HepG2 (cell line): ENCODE measurements around the gene DNAJA1. TPM values are rescaled to one million over a fixed set of nuclear protein-coding genes. Genes with fewer than 3 reads are reported as not detected.

Experiments
- ELK4 ChIP-seq: sonication (generic); formaldehyde crosslinking; IDR thresholded peaks from 2 replicates; pipeline ENCODE4 v1.9.0; 2021; ENCODE audit warnings: missing genetic modification reagents, borderline replicate concordance
- GTF2F1 ChIP-seq: fragments of 150-350 bp; IDR thresholded peaks from 2 replicates; pipeline ENCODE4 v1.6.1; 2014; ENCODE audit warnings: low read length
- JUND ChIP-seq: sonication (generic); formaldehyde crosslinking; IDR thresholded peaks from 2 replicates; pipeline ENCODE4 v1.8.0; 2022; ENCODE audit warnings: mild to moderate bottlenecking, missing genetic modification reagents
- KIAA2018 ChIP-seq: sonication (generic); formaldehyde crosslinking; IDR thresholded peaks from 2 replicates; pipeline ENCODE4 v1.5.0; 2020; ENCODE audit warnings: mild to moderate bottlenecking, missing genetic modification reagents, borderline replicate concordance
- PAX8 ChIP-seq: sonication (generic); formaldehyde crosslinking; IDR thresholded peaks from 2 replicates; pipeline ENCODE4 v1.8.0; 2022; ENCODE audit warnings: mild to moderate bottlenecking, missing genetic modification reagents, borderline replicate concordance
- PRDM15 ChIP-seq: sonication (generic); formaldehyde crosslinking; IDR thresholded peaks from 2 replicates; pipeline ENCODE4 v1.4.0; 2020; ENCODE audit warnings: missing genetic modification reagents
- TOPORS ChIP-seq: sonication (generic); formaldehyde crosslinking; IDR thresholded peaks from 2 replicates; pipeline ENCODE4 v1.8.0; 2023; ENCODE audit warnings: mild to moderate bottlenecking, missing genetic modification reagents
- ZNF30 ChIP-seq: sonication (generic); formaldehyde crosslinking; IDR thresholded peaks from 2 replicates; pipeline ENCODE4 v1.5.0; 2020; ENCODE audit warnings: mild to moderate bottlenecking, missing genetic modification reagents
- ZNF317 ChIP-seq: sonication (generic); formaldehyde crosslinking; IDR thresholded peaks from 2 replicates; pipeline ENCODE4 v1.5.0; 2020; ENCODE audit warnings: mild to moderate bottlenecking, missing genetic modification reagents
- ZNF607 ChIP-seq: sonication (generic); formaldehyde crosslinking; IDR thresholded peaks from 2 replicates; pipeline ENCODE4 v1.5.1; 2020; ENCODE audit warnings: missing genetic modification reagents, mild to moderate bottlenecking, borderline replicate concordance
- ZNF746 ChIP-seq: sonication (generic); formaldehyde crosslinking; IDR thresholded peaks from 2 replicates; pipeline ENCODE4 v1.8.0; 2022; ENCODE audit warnings: mild to moderate bottlenecking, missing genetic modification reagents
- ZSCAN25 ChIP-seq: sonication (generic); formaldehyde crosslinking; IDR thresholded peaks from 2 replicates; pipeline ENCODE4 v1.8.0; 2022; ENCODE audit warnings: mild to moderate bottlenecking, missing genetic modification reagents
- polyA plus RNA-seq, 8 experiments: library from polyadenylated mRNA; depleted of rRNA in 3 of 8; stranded (reverse) in 7 of 8; unstranded in 1 of 8; fragments of >200 nt; fragmentation: Illumina TruSeq in 4 of 8; extraction: Trizol in 4 of 8; gene quantifications; 2 replicates each; pipeline versions ENCODE4 v1.2.1 to v1.2.3, GENCODE V29; 2011 to 2016; ENCODE audit warnings: low read depth in 4 of 8, missing spikeins in 1 of 8, mixed read lengths in 1 of 8; ENCODE audit not compliant: insufficient read depth in 1 of 8
- total RNA-seq, 5 experiments: library from RNA; depleted of rRNA; stranded (reverse); fragments of >200 nt; fragmentation: Illumina TruSeq; extraction: Trizol; gene quantifications; 2 replicates each; pipeline ENCODE4 v1.2.3, GENCODE V29; 2016; ENCODE audit warnings: low read depth in 1 of 5

DNAJA1 gene
- total and polyA plus RNA-seq, 2 of the 13 experiments (the other 11 are each of a cell fraction or from before 2014, with no cell fraction given), result 95.9 to 306 TPM

GRCh38 chr9:33025572-33026342 lies 684 bp downstream of the DNAJA1 start (continued):
- 0 out of 2 replicates have a peak, but pooled peaks have one; percentile 8 for TF ChIP-seq KIAA2018 (CRISPR knock-in tag)
- no peak for TF ChIP-seq ZNF746
- no peak for TF ChIP-seq ELK4 (CRISPR knock-in tag)
- no peak for TF ChIP-seq PAX8
- TF ChIP-seq ZNF317 (CRISPR knock-in tag), result 0 out of 2 replicates have a peak, but pooled peaks have one; percentile 59
- TF ChIP-seq GTF2F1, result no peak
- TF ChIP-seq JUND, result 0 out of 2 replicates have a peak, but pooled peaks have one; percentile 15
- 0 out of 2 replicates have a peak, but pooled peaks have one; percentile 18 for TF ChIP-seq ZSCAN25
- no peak for TF ChIP-seq TOPORS (CRISPR knock-in tag)
- no peak for TF ChIP-seq ZNF30 (CRISPR knock-in tag)
- peak; percentile 6; the same call in 1 of the 2 replicates for TF ChIP-seq ZNF607
- TF ChIP-seq PRDM15 (CRISPR knock-in tag), result 0 out of 2 replicates have a peak, but pooled peaks have one; percentile 5
